Measurements from ENCODE around the gene FHOD1.

The FHOD1 gene

GRCh38 chr16:67188323-67188722, 59.0 kb downstream of the FHOD1 start:
- DNase-seq, result no peak

GRCh38 chr16:67187175-67187890, 59.9 kb downstream of the FHOD1 start:
- no peak for DNase-seq

DNA sequence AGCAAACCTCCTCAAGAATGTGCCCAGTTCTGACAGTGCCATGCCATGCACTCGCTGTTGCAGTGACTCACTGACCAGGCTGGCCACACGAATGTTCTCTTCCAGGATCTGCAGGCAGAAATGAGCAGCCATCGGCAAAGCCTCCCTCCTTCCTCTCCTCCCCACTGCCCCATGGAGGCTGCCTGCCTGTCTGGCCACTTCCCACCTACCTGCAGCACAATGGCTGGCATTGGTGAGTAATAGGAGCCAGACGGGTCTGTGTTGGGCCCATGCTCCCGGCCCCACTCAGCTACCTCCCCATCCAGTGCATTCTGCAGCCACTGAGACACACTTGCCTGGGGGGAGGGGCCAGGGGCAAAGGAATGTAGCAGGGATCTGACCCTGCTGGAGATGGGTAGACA, 60.7 kb downstream of the FHOD1 start:
- DNase-seq, result no peak

DNA sequence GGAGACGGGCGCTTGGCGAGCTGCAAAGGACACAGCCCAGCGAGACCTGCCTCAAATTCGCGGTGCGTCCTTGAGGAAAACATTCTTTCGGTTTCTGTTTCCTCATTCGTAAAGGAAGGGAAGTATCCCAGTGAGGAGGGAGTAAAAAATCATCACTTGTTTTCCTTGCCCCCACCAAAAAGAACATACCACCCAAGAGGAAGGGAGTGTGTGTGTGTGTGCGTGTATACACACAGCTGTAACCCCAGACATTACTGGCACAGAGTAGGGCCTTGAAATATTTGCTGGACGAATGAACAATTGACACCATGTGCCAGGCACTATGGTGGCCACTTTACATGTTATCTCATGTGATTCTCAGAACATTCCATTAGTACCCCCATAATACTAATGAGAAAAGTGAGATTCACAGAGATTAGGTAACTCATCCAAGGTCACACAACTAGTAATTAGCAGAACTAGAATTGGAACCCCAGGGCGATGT, 61.6 kb downstream of the FHOD1 start:
- no peak for DNase-seq

- peak; percentile 75 for DNase-seq
Measured at GRCh38 chr16:67184995-67185650, 62.2 kb downstream of the FHOD1 start.

- DNase-seq, result peak; percentile 75
Measured at GRCh38 chr16:67184453-67184994, 62.8 kb downstream of the FHOD1 start.

GRCh38 chr16:67183627-67184452, 63.4 kb downstream of the FHOD1 start, which contains the start of gene MATCAP1:
Gene MATCAP1, minus strand, starts transcription at chr16:67183963. Its CDS starts 3,353 bp downstream, at chr16:67180610.
- peak; percentile 99 for DNase-seq

DNA sequence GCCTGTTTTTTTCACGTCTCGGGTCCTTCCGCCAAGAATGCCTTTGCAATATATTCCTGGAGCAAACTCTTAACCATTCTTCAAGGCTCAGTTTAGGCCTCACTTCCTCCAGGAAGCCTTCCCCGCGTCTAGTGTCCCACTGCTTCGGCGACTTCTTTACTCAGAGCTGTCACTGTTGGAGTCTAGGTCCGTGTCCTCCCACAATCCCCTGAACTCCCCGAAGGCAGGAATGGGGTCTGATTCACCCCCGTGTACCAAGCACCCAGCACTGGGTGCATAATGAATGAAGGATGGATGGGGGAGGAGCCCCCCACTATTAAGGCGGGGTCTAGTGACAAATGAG, 64.0 kb downstream of the FHOD1 start:
- DNase-seq, result no peak

- no peak for DNase-seq
Measured at GRCh38 chr16:67182288-67182687, 65.0 kb downstream of the FHOD1 start.

DNA sequence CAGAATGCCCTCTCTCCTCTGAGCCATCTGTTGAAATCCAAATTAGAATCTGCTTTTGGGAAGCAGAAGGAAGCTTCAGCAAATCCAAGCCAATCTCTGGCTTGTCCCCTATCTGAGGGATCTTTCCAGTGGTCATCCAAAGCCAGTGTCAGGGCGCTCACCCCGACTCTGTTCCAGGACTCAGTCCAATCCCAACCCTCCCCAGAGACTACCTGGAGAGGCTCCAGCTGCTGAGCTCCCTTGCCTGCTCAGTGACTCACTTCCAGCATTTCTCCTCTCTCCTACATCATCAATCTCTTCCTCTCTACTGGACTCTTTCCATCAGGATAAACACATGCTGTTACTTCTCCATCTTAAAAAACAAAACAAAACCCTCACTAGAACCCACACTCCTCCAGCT, 65.9 kb downstream of the FHOD1 start:
- DNase-seq, result peak; percentile 18

- DNase-seq, result no peak
Measured at GRCh38 chr16:67180166-67180565, 67.1 kb downstream of the FHOD1 start.

- no peak for DNase-seq
Measured at GRCh38 chr16:67179421-67180080, 67.7 kb downstream of the FHOD1 start.

All from NCI-H2171 treated with DMSO at 0.1 percent for 48 hours (cell line).